Esophagus muscularis mucosa (tissue), 4 donors: ENCODE data around the gene NPAS3. TPM values are rescaled to one million over a fixed set of nuclear protein-coding genes. Genes with fewer than 3 reads are reported as not detected.

ENCODE experiments used
- DNase-seq: peaks from one replicate; pipeline ENCODE4 v3.0.0-alpha.2; 2017; ENCODE audit errors: extremely low spot score
- H3K27ac ChIP-seq, 4 donors: fragments of 200-600 bp; sonication (generic); replicated peaks in 1 of 4; 1 replicate in 3 of 4; 2 replicates in 1 of 4; pipeline ENCODE4 v1.5.1; 2016 to 2019; ENCODE audit warnings: mild to moderate bottlenecking in 1 of 4
- H3K27me3 ChIP-seq, 4 donors: fragments of 200-600 bp; sonication (generic); one replicate each; pipeline versions ENCODE4 v1.5.1 to v1.6.0; 2016 to 2019
- H3K36me3 ChIP-seq, 4 donors: fragments of 200-600 bp; sonication (generic); one replicate each; pipeline ENCODE4 v1.5.1; 2016 to 2019
- H3K4me1 ChIP-seq, 4 donors: fragments of 200-600 bp; sonication (generic); one replicate each; pipeline ENCODE4 v1.5.1; 2016 to 2019
- H3K4me3 ChIP-seq, 4 donors: fragments of 200-600 bp; sonication (generic); 1 replicate in 2 of 4; 2 replicates in 2 of 4; pipeline ENCODE4 v1.5.1; 2016 to 2019; ENCODE audit warnings: mild to moderate bottlenecking in 4 of 4, moderate library complexity in 1 of 4
- H3K9me3 ChIP-seq, 4 donors: fragments of 200-600 bp; sonication (generic); 1 replicate in 3 of 4; 2 replicates in 1 of 4; pipeline ENCODE4 v1.5.1; 2016 to 2019
- CTCF ChIP-seq, 3 experiments: fragments of 200-600 bp in 2 of 3; fragments of 450-650 bp in 1 of 3; sonication (generic) in 2 of 3; IDR thresholded peaks; one replicate each; pipeline ENCODE4 v1.5.1; 2017 to 2019; ENCODE audit warnings: antibody characterized with exemption in 3 of 3, mild to moderate bottlenecking in 2 of 3, moderate library complexity in 1 of 3
- EP300 ChIP-seq: sonication (generic); formaldehyde crosslinking; IDR thresholded peaks from one replicate; pipeline ENCODE4 v1.6.1; 2017; ENCODE audit warnings: antibody characterized with exemption
- POLR2A ChIP-seq: fragments of 450-650 bp; IDR thresholded peaks from one replicate; pipeline ENCODE4 v1.6.1; 2017; ENCODE audit warnings: antibody characterized with exemption, moderate library complexity, mild to moderate bottlenecking, low read depth
- POLR2AphosphoS5 ChIP-seq, 2 donors: sonication (generic); formaldehyde crosslinking; IDR thresholded peaks; one replicate each; pipeline ENCODE4 v1.6.1; 2017; ENCODE audit warnings: antibody characterized with exemption in 2 of 2
- WGBS: methylation state at CpG from one replicate; pipeline ENCODE4 v1.1.5; 2018; 5-methylcytosine and 5-hydroxymethylcytosine counted together
- intact Hi-C: fragments of 100-400 bp; cut with DNase I; formaldehyde crosslinking; loops from one replicate; pipeline ENCODE4 v1.15.1; 2023
- total RNA-seq, 4 donors: library from RNA; depleted of rRNA; stranded (reverse); fragments of >200 nt; gene quantifications; one replicate each; pipeline versions ENCODE4 v1.1.0 to v1.2.1, GENCODE V29; 2016

The NPAS3 gene
- total RNA-seq, 4 donors from 2014 or later = 3.3 to 7.3 (median 5.8) TPM

GRCh38 chr14:33786091-33786825 is 847.6 kb downstream of the NPAS3 start:
- no peaks in the 10 kb centered on the region for H3K9me3 ChIP-seq
- 87% methylated on average over 4 of the region's 4 CpGs for WGBS
- H3K27me3 ChIP-seq = no peaks in the 10 kb centered on the region
- intact Hi-C loops = no loop called here
- no peak for DNase-seq
- H3K4me1 ChIP-seq = peaks cover 0 to 2% (median 0%) of the 10 kb centered on the region in 4 donors
- no peak overlapping the region for H3K27ac ChIP-seq
- H3K4me3 ChIP-seq = no peak overlapping the region
- TF ChIP-seq POLR2A (no peak), EP300 (no peak), CTCF (IDR thresholded peaks at IDR 0.05) (no peak), POLR2AphosphoS5 (IDR thresholded peaks at IDR 0.05) (no peak)
- H3K36me3 ChIP-seq = no peaks in the 10 kb centered on the region

- peaks cover 0 to 13% (median 11%) of the 10 kb centered on the region in 4 donors for H3K4me1 ChIP-seq
- H3K27ac ChIP-seq = no peak overlapping the region
- H3K36me3 ChIP-seq = no peaks in the 10 kb centered on the region
- H3K4me3 ChIP-seq = no peak overlapping the region
- H3K27me3 ChIP-seq = no peaks in the 10 kb centered on the region
- intact Hi-C loops = no loop called here
- WGBS = 96% methylated on average over 11 of the region's 11 CpGs
- no peak for TF ChIP-seq POLR2A
- TF ChIP-seq POLR2AphosphoS5 (IDR thresholded peaks at IDR 0.05) = no peak
- no peak for TF ChIP-seq CTCF (IDR thresholded peaks at IDR 0.05)
- TF ChIP-seq EP300 = no peak
- H3K9me3 ChIP-seq = no peaks in the 10 kb centered on the region
- DNase-seq = no peak
Measured at GRCh38 chr14:33788161-33788560, 849.5 kb downstream of the NPAS3 start.

GRCh38 chr14:33790996-33791395 is 852.3 kb downstream of the NPAS3 start:
- Histone ChIP-seq H3K4me3 (no peak overlapping the region), H3K36me3 (no peaks in the 10 kb centered on the region), H3K27me3 (no peaks in the 10 kb centered on the region), H3K9me3 (no peaks in the 10 kb centered on the region), H3K27ac (no peak overlapping the region), H3K4me1 (peaks cover 0 to 28% (median 16%) of the 10 kb centered on the region in 4 donors)
- no peak for DNase-seq
- no peak for TF ChIP-seq POLR2AphosphoS5 (IDR thresholded peaks at IDR 0.05)
- no peak for TF ChIP-seq EP300
- TF ChIP-seq POLR2A = no peak
- TF ChIP-seq CTCF (IDR thresholded peaks at IDR 0.05) = no peak
- WGBS = 70% methylated on average over 9 of the region's 9 CpGs
- intact Hi-C loops = loop anchor here (5.0 to 10.0 kb wide), 2 partner anchors 854 to 1076 kb away; partner anchors contain the start of gene NPAS3

- Histone ChIP-seq H3K4me1 (peaks cover 0 to 28% (median 16%) of the 10 kb centered on the region in 4 donors), H3K4me3 (peak overlapping the region in 2 of 4 donors; percentile 32 to 38), H3K27ac (no peak overlapping the region), H3K36me3 (no peaks in the 10 kb centered on the region), H3K27me3 (no peaks in the 10 kb centered on the region), H3K9me3 (no peaks in the 10 kb centered on the region)
- intact Hi-C loops = loop anchor here (2.0 to 10.0 kb wide), 3 partner anchors 855 to 1215 kb away; partner anchors contain the start of gene NPAS3
- no peak for DNase-seq
- 59% methylated on average over 8 of the region's 8 CpGs for WGBS
- TF ChIP-seq EP300 = no peak
- no peak for TF ChIP-seq POLR2AphosphoS5 (IDR thresholded peaks at IDR 0.05)
- TF ChIP-seq CTCF (IDR thresholded peaks at IDR 0.05) = no peak
- no peak for TF ChIP-seq POLR2A
Measured at GRCh38 chr14:33792009-33792719, 853.5 kb downstream of the NPAS3 start.
